ENCODE results near the gene RGMA.

DNA sequence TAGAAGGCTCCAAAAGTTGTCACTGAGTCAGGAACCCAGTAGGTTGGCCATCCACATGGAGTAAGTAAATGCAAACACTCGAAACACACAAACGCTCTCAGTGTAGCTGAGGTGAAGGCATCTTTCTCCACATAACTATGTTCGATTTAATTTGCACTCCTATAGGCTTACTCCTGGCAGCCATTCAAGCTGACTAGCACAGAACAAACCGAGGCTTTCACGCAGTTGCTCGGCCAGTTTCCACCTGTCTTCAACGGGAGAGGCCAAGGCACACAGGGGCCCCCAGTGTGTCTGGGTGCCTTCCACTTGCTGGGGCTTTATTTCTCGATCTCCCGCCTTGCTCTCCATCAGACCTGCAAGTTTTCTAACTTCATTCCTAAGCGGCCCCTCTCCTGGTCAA is 18.9 kb downstream of the RGMA start:
- TF ChIP-seq, protein P1, sequence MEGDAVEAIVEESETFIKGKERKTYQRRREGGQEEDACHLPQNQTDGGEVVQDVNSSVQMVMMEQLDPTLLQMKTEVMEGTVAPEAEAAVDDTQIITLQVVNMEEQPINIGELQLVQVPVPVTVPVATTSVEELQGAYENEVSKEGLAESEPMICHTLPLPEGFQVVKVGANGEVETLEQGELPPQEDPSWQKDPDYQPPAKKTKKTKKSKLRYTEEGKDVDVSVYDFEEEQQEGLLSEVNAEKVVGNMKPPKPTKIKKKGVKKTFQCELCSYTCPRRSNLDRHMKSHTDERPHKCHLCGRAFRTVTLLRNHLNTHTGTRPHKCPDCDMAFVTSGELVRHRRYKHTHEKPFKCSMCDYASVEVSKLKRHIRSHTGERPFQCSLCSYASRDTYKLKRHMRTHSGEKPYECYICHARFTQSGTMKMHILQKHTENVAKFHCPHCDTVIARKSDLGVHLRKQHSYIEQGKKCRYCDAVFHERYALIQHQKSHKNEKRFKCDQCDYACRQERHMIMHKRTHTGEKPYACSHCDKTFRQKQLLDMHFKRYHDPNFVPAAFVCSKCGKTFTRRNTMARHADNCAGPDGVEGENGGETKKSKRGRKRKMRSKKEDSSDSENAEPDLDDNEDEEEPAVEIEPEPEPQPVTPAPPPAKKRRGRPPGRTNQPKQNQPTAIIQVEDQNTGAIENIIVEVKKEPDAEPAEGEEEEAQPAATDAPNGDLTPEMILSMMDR (conservative IDR thresholded peaks at IDR 0.05), result no peak
- TF ChIP-seq ZFX (IDR thresholded peaks at IDR 0.05), result no peak

All from C4-2B (cell line).